HFF-Myc (cell line): ENCODE data around the gene ZNF561.
"Not testable (repeated sequence)": the region's sequence is repeated elsewhere in the genome, so short reads cannot be mapped to it uniquely, and the experiment has no call there.

ENCODE experiments used
- DNase-seq: peaks from one replicate; pipeline ENCODE4 v3.0.0-alpha.2; 2011; ENCODE audit warnings: low read depth; ENCODE audit errors: extremely low read depth
- H3K4me3 ChIP-seq: replicated peaks from 2 replicates; pipeline ENCODE4 v1.5.1; 2011; ENCODE audit warnings: low read depth, mild to moderate bottlenecking, control low read depth, low read length
- TF ChIP-seq, protein P1 (sequence below): IDR thresholded peaks from 2 replicates; pipeline ENCODE4 v1.5.1; 2012; ENCODE audit warnings: mild to moderate bottlenecking, low read depth, low read length, control low read depth; ENCODE audit errors: missing control alignments

The ZNF561 gene

DNA sequence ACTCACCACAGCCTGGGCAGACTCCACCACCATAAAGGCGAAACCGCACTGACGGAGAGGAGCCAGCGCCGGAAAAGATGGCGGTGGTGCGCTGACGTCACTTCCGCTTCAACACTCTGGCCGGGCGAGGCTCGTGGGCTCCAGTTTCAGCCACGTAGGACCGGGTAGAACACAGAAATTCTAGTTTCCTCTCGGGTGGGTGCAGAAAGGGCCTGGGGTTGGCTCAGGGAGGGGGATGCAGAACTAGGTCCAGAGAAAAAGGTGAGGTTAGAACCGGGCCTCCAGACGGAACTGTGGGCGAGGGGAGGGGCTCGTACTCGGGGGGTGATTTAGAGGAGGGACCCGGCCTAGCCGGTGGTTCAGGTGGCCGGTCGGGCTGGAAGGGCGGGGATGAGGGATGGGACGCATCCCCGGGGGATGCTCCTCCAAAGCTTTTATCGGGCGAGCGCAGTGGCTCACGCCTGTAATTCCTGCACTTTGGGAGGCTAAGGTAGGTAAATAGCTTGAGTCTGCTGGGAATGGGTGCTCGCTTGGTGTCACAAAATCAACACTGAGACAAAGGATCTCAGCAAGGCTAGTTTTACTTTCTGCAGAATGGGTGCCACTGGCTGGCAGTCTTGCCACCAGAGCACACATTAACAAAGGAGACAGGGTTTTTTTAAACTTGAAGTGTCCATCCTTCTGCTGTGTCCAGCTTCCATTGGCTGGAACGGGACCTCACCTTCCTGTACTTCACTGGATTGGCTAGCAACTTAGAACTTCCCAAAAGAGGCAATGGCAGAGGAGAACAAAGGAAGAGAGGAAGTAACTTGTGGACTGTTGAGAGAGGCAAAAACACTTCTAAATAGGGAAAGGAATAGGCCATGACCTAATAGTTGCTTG is at the start of gene ZNF561:
TSS of gene ZNF561 (minus strand) at position 77 of the 882 bp plus-strand sequence. CDS start 1,776 bp downstream, outside the sequence.
- peak; percentile 75 for DNase-seq
- peak within 1 kb of the TSS; percentile 91 for H3K4me3 ChIP-seq
- TF ChIP-seq, protein P1, sequence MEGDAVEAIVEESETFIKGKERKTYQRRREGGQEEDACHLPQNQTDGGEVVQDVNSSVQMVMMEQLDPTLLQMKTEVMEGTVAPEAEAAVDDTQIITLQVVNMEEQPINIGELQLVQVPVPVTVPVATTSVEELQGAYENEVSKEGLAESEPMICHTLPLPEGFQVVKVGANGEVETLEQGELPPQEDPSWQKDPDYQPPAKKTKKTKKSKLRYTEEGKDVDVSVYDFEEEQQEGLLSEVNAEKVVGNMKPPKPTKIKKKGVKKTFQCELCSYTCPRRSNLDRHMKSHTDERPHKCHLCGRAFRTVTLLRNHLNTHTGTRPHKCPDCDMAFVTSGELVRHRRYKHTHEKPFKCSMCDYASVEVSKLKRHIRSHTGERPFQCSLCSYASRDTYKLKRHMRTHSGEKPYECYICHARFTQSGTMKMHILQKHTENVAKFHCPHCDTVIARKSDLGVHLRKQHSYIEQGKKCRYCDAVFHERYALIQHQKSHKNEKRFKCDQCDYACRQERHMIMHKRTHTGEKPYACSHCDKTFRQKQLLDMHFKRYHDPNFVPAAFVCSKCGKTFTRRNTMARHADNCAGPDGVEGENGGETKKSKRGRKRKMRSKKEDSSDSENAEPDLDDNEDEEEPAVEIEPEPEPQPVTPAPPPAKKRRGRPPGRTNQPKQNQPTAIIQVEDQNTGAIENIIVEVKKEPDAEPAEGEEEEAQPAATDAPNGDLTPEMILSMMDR = no peak

DNA sequence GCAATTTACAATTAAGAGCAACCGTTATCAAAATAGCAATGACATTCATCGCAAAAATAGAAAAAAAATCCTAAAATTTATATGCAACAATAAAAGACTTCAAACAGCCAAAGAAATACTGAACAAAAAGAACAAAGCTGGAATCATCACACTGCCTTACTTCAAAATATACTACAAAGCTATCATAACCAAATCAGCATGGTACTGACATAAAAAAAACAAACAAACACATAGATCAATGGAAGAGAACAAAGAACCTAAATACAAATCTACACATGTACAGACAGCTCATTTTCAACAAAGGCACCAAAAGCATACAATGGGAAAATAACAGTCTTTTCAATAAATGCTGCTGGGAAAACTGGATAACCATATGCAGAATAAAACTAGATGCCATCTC is 47.5 kb upstream of the ZNF561 start:
- TF ChIP-seq, protein P1 = no peak
- no peak for DNase-seq
- no peak overlapping the region for H3K4me3 ChIP-seq

DNA sequence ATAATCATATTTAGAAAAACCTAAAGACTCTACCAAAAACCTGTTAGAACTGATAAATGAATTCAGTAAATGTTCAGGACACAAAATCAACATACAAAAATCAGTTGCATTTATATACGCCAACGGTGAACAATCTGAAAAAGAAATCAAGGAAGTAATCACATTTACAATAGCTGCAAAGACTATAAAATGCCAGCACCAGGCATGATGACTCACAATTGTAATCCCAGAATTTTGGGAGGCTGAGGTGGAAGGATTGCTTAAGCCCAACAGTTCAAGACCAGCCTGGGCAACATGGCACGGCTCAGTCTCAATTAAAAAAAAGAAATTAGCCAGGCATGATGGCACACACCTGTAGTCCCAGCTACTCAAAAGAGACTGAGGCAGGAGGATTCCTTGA is 46.9 kb upstream of the ZNF561 start:
- no peak overlapping the region for H3K4me3 ChIP-seq
- no peak for DNase-seq
- TF ChIP-seq, protein P1 = no peak

DNA sequence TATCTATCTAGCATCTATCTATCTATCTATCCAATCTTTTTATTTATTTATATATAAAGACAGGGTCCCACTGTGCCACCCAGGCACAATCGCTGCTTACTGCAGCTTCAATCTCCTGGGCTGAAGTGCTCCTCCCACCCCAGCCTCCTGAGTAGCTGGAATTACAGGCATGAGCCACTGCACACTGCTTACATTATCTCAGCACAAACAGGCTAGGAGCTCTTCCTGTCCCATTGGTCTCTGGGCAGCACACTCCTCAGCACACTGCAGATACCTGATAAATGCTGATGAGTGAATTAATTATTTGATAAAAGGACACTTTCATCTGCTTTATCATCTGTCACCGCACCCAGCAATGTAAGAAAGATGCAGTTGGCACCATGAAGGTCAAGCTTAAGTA is 37.7 kb upstream of the ZNF561 start:
- TF ChIP-seq, protein P1 = no peak
- no peak for DNase-seq
- H3K4me3 ChIP-seq = no peak overlapping the region

DNA sequence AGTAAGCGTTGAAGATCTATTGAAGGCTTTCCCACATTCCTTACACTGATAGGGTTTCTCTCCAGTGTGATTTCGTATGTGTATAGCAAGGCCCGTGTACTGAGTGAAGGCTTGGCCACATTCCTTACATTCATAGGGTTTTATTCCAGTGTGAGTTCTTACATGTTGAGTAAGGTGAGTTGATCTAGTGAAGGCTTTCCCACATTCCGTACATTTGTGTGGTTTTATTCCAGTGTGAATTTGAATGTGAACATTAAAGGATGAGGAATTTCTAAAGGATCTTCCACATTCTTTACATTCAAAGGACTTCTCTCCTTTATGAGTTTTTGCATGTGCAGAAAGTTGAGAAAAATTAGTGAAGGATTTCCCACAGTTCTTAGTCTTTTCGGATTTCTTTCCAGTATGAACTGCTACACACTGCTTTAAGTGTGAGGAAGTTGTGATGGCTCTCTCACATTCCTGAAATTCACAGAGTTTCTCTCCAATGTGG is 32.1 kb upstream of the ZNF561 start:
- not testable (repeated sequence) for DNase-seq, H3K4me3 ChIP-seq

DNA sequence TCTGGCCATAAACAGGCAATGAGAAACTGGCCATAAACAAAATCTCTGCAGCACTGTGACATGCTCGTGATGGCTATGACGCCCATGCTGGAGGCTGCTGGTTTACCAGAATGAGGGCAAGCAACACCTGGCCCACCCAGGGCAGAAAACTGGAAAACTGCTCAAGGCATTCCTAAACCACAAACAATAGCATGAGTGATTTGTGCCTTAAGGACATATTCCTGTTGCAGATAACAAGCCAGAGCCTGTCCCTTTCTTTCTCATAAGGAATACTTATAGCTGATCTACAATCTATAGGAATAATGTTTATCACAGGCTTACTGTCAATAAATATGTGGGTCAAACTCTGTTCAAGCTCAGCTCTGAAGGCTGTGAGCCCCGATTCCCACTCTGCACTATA is 30.4 kb upstream of the ZNF561 start:
- not testable (repeated sequence) for H3K4me3 ChIP-seq, DNase-seq

DNA sequence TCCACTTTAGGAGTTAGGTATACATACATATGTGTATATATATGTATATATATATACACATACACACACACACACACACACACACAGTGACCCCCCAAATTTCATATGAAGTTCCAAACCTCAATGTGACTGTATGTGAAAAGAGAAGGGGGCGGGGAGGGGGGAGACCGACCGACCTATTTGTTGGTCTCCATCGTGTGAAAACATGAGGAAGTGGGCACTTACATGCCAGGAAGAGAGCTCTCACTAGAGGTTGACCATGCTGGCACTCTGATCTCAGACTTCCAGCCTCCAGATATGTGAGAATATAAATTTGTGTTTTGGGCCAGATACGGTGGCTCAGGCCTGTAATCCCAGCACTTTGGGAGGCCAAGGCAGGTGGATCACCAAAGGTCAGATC is 29.3 kb upstream of the ZNF561 start:
- TF ChIP-seq, protein P1 = no peak
- no peak for DNase-seq

DNA sequence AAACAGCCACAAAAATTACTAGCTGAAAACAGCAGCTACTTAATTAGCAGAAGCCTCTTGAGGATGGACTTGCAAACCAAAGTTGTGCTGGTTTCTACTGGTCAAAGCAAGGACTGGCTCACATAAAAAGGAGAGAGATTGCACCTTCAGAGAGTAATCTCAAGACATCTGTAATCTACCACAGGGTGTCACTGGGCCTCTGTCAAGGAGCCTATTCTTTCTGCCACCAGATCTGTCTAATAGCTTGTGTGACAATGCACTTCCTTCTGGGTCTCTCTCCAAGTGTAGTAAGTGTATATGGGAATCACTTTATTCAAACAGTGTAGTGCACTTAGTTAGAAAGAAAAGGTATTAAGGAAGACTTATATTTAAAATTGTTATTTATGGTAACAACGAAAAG is 24.4 kb upstream of the ZNF561 start:
- TF ChIP-seq, protein P1 = no peak

More for the DNA sequence above, 29.3 kb upstream of the ZNF561 start:
- H3K4me3 ChIP-seq = no peak overlapping the region

More for the DNA sequence above, 24.4 kb upstream of the ZNF561 start:
- H3K4me3 ChIP-seq = no peak overlapping the region
- no peak for DNase-seq
